ENCODE results near the gene ITGA11.

ITGA11 gene

DNA sequence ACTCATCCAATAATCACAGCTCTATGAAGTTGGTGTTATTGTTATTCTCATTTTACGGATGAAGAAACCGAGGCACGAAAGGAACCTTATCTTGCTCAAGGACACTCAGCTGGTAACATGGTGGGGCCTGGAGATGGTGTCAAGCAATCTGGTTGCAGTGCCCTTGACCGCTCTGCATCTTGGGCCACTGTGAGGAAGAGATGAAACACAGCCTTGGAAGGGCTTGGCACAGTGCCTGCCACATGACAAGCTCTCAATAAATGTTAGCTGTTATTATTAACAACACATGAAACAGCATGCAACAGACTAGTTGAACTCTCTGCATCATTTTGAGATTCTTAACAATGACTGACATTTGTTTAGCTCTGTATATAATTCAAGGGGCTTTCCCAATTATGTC is 10.1 kb upstream of the ITGA11 start:
- H3K9me3 ChIP-seq = no peaks in the 10 kb centered on the region
- H3K36me3 ChIP-seq = no peaks in the 10 kb centered on the region
- H3K4me3 ChIP-seq (ENCODE audit: low read depth, low read length) = no peak overlapping the region
- peaks cover 5% of the 10 kb centered on the region; the same call in 1 of the 2 replicates for H3K4me1 ChIP-seq
- TF ChIP-seq, protein P1, sequence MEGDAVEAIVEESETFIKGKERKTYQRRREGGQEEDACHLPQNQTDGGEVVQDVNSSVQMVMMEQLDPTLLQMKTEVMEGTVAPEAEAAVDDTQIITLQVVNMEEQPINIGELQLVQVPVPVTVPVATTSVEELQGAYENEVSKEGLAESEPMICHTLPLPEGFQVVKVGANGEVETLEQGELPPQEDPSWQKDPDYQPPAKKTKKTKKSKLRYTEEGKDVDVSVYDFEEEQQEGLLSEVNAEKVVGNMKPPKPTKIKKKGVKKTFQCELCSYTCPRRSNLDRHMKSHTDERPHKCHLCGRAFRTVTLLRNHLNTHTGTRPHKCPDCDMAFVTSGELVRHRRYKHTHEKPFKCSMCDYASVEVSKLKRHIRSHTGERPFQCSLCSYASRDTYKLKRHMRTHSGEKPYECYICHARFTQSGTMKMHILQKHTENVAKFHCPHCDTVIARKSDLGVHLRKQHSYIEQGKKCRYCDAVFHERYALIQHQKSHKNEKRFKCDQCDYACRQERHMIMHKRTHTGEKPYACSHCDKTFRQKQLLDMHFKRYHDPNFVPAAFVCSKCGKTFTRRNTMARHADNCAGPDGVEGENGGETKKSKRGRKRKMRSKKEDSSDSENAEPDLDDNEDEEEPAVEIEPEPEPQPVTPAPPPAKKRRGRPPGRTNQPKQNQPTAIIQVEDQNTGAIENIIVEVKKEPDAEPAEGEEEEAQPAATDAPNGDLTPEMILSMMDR (IDR thresholded peaks at IDR 0.05; ENCODE audit: low read depth, low read length) = no peak
- no peaks in the 10 kb centered on the region for H3K27me3 ChIP-seq
- DNase-seq = no peak

DNA sequence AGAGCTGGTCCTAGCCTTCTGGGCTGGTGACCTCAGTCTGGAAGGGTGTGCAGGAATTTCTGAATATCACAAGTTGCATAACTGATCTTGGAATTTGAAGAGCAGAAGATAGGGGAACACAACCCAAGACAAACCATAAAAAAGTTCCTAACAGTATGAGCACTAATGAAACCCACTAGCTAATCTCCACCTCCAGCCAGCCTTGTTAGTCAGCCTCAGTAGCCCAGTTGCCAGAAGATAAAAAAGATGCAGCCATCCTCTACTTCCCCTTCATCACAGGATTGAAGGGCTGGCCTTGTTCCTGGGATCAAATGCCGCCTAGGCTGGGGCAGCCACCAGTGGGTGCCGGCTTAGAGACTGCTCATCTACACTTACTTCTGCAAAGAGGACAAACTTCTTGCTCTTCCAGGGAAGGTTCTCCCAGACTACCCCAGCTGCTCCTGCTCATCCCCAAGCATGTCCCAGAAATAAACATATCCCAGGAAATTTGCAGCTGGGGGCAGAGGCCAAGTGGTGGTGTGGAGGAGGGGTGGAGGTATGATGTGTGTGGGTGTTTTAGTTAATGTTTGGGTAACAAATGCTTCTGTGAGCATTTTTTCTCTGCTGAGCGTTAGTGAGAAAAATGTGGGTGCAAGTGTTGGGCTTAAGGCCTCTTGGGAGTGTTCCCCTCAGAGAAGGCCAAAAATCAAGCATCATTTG is 9.2 kb upstream of the ITGA11 start:
- no peaks in the 10 kb centered on the region for H3K36me3 ChIP-seq
- TF ChIP-seq, protein P1 (IDR thresholded peaks at IDR 0.05; ENCODE audit: low read depth, low read length) = no peak
- H3K4me1 ChIP-seq = peaks cover 5% of the 10 kb centered on the region
- no peaks in the 10 kb centered on the region for H3K9me3 ChIP-seq
- H3K27me3 ChIP-seq = no peaks in the 10 kb centered on the region
- DNase-seq = no peak
- no peak overlapping the region for H3K4me3 ChIP-seq (ENCODE audit: low read depth, low read length)

DNA sequence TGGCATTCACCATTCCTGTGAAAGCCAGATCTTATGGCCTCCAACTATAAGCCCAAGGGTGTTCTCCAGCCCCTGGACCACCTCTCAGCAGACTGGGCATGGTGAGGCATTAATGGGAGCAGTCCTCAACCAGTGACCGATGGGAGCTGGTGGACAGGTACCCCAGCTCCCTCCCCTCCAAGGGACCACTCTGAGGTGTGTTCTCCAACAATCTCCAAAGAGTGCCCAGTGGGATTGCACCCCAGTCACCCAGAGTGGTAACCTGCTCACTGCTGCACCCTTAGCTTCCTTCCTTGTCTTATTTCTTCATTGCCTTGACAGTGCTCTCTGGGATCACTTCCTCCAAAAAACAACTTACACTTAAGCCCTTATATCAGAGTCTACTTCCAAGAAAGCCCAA is 8.2 kb upstream of the ITGA11 start:
- no peak for DNase-seq
- no peaks in the 10 kb centered on the region for H3K36me3 ChIP-seq
- peaks cover 5% of the 10 kb centered on the region for H3K4me1 ChIP-seq
- H3K4me3 ChIP-seq (ENCODE audit: low read depth, low read length) = no peak overlapping the region
- no peaks in the 10 kb centered on the region for H3K9me3 ChIP-seq
- TF ChIP-seq, protein P1 (IDR thresholded peaks at IDR 0.05; ENCODE audit: low read depth, low read length) = no peak
- H3K27me3 ChIP-seq = no peaks in the 10 kb centered on the region

DNA sequence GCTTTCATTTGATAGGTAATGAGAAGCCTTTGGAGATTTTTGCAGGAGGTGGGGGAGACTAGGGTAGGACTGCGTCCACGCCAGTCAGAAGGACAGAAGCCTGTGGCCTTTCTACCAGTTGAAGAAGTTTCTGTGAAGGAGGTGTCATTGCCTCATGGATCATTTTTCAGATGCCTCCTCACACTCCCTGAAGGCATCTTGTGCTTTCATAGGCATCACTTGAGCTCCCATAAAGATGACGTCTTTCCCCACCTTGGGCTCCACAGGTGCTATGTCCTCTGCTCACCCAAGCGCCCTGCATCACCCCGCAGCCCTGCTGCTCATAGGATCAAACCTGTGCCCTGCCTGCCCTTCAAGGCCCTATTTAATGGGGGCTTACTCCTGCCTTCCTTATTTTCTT is 7.5 kb upstream of the ITGA11 start:
- DNase-seq = no peak
- TF ChIP-seq, protein P1 (IDR thresholded peaks at IDR 0.05; ENCODE audit: low read depth, low read length) = no peak
- H3K27me3 ChIP-seq = no peaks in the 10 kb centered on the region
- H3K4me1 ChIP-seq = peaks cover 5% of the 10 kb centered on the region
- no peaks in the 10 kb centered on the region for H3K9me3 ChIP-seq
- H3K4me3 ChIP-seq (ENCODE audit: low read depth, low read length) = no peak overlapping the region
- H3K36me3 ChIP-seq = no peaks in the 10 kb centered on the region

DNA sequence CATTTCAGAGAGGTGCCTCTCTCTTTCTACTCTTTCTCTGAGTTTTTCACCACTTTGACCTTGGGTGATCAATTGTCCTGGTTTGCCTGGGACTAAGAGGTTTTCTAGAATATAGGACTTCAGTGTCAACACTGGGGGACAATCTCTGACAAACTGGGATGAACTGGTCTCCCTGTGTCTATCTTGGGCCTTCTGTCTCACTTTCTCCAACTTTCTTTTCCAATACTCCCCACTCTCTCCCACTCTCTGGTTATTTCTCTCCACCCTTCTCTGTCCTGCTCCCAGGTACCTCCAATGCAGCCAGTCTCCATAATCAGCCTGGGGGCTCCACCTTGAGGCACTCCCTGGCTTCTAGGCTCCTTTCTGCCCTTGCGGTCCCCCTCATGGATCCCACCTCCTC is 4.7 kb upstream of the ITGA11 start:
- TF ChIP-seq, protein P1 (IDR thresholded peaks at IDR 0.05; ENCODE audit: low read depth, low read length) = no peak
- DNase-seq = no peak
- no peak overlapping the region for H3K4me3 ChIP-seq (ENCODE audit: low read depth, low read length)
- no peaks in the 10 kb centered on the region for H3K9me3 ChIP-seq
- H3K4me1 ChIP-seq = peaks cover 1% of the 10 kb centered on the region
- H3K36me3 ChIP-seq = no peaks in the 10 kb centered on the region
- H3K27me3 ChIP-seq = peaks cover 3% of the 10 kb centered on the region; the same call in 1 of the 2 replicates

DNA sequence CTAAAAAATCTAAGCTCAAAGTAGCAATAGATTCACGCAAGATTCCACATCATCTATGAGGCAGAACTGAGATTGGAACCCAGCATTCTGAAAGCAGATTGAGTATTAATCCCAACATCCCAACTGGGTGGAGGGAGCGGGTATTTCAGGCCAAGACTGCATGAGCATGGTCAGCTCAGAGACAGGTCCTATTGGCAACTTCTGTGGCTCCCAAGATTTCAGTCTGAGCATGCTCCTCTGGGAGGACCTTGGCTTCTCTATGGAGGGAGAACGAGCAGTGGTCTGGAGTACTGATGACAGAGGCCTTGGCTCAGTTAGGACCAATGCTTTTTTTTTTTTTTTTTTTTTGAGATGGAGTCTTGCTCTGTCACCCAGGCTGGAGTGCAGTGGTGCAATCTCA is 4.0 kb upstream of the ITGA11 start:
- Histone ChIP-seq H3K36me3 (no peaks in the 10 kb centered on the region), H3K27me3 (peaks cover 9% of the 10 kb centered on the region; the same call in 1 of the 2 replicates), H3K4me1 (no peaks in the 10 kb centered on the region; the same call in none of the 2 replicates), H3K9me3 (no peaks in the 10 kb centered on the region), H3K4me3 (ENCODE audit: low read depth, low read length) (no peak overlapping the region)
- TF ChIP-seq, protein P1 (IDR thresholded peaks at IDR 0.05; ENCODE audit: low read depth, low read length) = no peak
- DNase-seq = no peak

Data from BE2C (cell line).